Fibroblast of lung (primary cell): ENCODE measurements around the gene FAAP24. TPM values are rescaled to one million over a fixed set of nuclear protein-coding genes. Genes with fewer than 3 reads are reported as not detected.
"Not testable (repeated sequence)": the region's sequence is repeated elsewhere in the genome, so short reads cannot be mapped to it uniquely, and the experiment has no call there.

ENCODE experiments used
- DNase-seq, 2 donors: peaks; one replicate each; pipeline versions ENCODE4 v3.0.0 to v3.0.0-alpha.2; 2010; ENCODE audit warnings: low read depth in 2 of 2
- H2AFZ ChIP-seq: 2 replicates; pipeline ENCODE4 v1.5.1; 2012; ENCODE audit warnings: low read length, control low read depth, inconsistent platforms
- H3K27ac ChIP-seq: 2 replicates; pipeline ENCODE4 v1.5.1; 2011; ENCODE audit warnings: low read length, control low read depth; ENCODE audit not compliant: insufficient read depth
- H3K27me3 ChIP-seq: 2 replicates; pipeline ENCODE4 v1.5.1; 2011; ENCODE audit warnings: mild to moderate bottlenecking, low read length; ENCODE audit not compliant: control insufficient read depth, insufficient read depth
- H3K36me3 ChIP-seq: 2 replicates; pipeline ENCODE4 v1.5.1; 2011; ENCODE audit warnings: low read length; ENCODE audit not compliant: control insufficient read depth, insufficient read depth
- H3K4me1 ChIP-seq: 2 replicates; pipeline ENCODE4 v1.5.1; 2011; ENCODE audit warnings: low read length; ENCODE audit not compliant: control insufficient read depth, insufficient read depth; ENCODE audit errors: extremely low read depth
- H3K4me2 ChIP-seq: 2 replicates; pipeline ENCODE4 v1.5.1; 2011; ENCODE audit warnings: low read length, control low read depth; ENCODE audit not compliant: insufficient read depth; ENCODE audit errors: extremely low read depth
- H3K4me3 ChIP-seq, 4 experiments: fragments of 200-600 bp in 1 of 4; sonication (generic) in 1 of 4; replicated peaks in 1 of 4; 2 replicates each; pipeline ENCODE4 v1.5.1; 2011 to 2016; ENCODE audit warnings: low read length in 4 of 4, low read depth in 3 of 4, mild to moderate bottlenecking in 3 of 4, control low read depth in 2 of 4, inconsistent platforms in 1 of 4, mixed read lengths in 1 of 4; ENCODE audit not compliant: insufficient read depth in 1 of 4; ENCODE audit errors: control extremely low read depth in 1 of 4
- H3K79me2 ChIP-seq: 2 replicates; pipeline ENCODE4 v1.5.1; 2012; ENCODE audit warnings: mild to moderate bottlenecking, low read length, inconsistent platforms; ENCODE audit not compliant: control insufficient read depth, insufficient read depth
- H3K9ac ChIP-seq: 2 replicates; pipeline ENCODE4 v1.5.1; 2011; ENCODE audit warnings: mild to moderate bottlenecking, low read length, control low read depth; ENCODE audit not compliant: insufficient read depth
- H3K9me3 ChIP-seq: 2 replicates; pipeline ENCODE4 v1.5.1; 2012; ENCODE audit warnings: low read depth, low read length; ENCODE audit not compliant: control insufficient read depth, insufficient read depth
- H4K20me1 ChIP-seq: 2 replicates; pipeline ENCODE4 v1.5.1; 2011; ENCODE audit warnings: low read length; ENCODE audit not compliant: control insufficient read depth, insufficient read depth; ENCODE audit errors: extremely low read depth
- EZH2 ChIP-seq: IDR thresholded peaks from 2 replicates; pipeline ENCODE4 v1.5.1; 2012; ENCODE audit warnings: low read length, control low read depth, mild to moderate bottlenecking; ENCODE audit errors: missing control alignments
- polyA plus RNA-seq, 2 donors: library from polyadenylated mRNA; depleted of rRNA in 1 of 2; stranded (reverse) in 1 of 2; unstranded in 1 of 2; fragments of >200 nt; gene quantifications; 2 replicates each; pipeline ENCODE4 v1.2.1, GENCODE V29; 2011 to 2012; ENCODE audit warnings: missing spikeins in 1 of 2
- total RNA-seq: library from RNA; depleted of rRNA; stranded (reverse); fragments of >200 nt; gene quantifications from 2 replicates; pipeline ENCODE4 v1.2.1, GENCODE V29; 2014
- TF ChIP-seq, protein P1 (sequence below), 2 donors: IDR thresholded peaks in 1 of 2; conservative IDR thresholded peaks in 1 of 2; 1 replicate in 1 of 2; 2 replicates in 1 of 2; pipeline ENCODE4 v1.5.1; 2011 to 2012; ENCODE audit warnings: low read length in 2 of 2, control low read depth in 1 of 2, inconsistent platforms in 1 of 2, low read depth in 1 of 2, mild to moderate bottlenecking in 1 of 2

The FAAP24 gene
- total and polyA plus RNA-seq, 2 donors (not counting 1 experiment from before 2014, with no cell fraction given), result 2.3 to 3.0 TPM

GRCh38 chr19:32988254-32988653 is 16.2 kb downstream of the FAAP24 start:
- H4K20me1 ChIP-seq, H3K4me3 ChIP-seq, H3K79me2 ChIP-seq, H2AFZ ChIP-seq, H3K9ac ChIP-seq, H3K36me3 ChIP-seq, H3K27me3 ChIP-seq, DNase-seq, H3K4me2 ChIP-seq, H3K9me3 ChIP-seq, H3K27ac ChIP-seq, H3K4me1 ChIP-seq: not testable (repeated sequence)

DNA sequence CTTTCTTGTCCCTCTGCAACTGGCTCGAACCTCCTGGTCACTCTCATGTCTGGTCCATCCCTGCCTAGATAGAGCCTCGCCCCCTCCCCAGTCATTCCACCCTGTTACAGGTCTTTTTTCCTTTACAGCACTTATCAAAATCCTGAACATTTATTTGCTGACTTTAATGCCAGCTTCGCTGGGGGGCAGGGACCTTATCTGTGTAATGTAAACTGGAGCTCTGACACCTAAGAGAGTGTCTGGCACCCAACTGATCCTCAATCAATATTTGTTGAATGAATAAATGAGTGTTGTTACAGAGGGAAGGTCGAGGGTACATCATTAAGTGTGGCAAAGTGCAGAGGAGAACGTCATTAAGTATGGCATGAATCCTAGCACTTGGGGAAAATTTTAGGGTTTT is 16.7 kb downstream of the FAAP24 start:
- no peaks in the 10 kb centered on the region for H3K79me2 ChIP-seq
- TF ChIP-seq, protein P1, sequence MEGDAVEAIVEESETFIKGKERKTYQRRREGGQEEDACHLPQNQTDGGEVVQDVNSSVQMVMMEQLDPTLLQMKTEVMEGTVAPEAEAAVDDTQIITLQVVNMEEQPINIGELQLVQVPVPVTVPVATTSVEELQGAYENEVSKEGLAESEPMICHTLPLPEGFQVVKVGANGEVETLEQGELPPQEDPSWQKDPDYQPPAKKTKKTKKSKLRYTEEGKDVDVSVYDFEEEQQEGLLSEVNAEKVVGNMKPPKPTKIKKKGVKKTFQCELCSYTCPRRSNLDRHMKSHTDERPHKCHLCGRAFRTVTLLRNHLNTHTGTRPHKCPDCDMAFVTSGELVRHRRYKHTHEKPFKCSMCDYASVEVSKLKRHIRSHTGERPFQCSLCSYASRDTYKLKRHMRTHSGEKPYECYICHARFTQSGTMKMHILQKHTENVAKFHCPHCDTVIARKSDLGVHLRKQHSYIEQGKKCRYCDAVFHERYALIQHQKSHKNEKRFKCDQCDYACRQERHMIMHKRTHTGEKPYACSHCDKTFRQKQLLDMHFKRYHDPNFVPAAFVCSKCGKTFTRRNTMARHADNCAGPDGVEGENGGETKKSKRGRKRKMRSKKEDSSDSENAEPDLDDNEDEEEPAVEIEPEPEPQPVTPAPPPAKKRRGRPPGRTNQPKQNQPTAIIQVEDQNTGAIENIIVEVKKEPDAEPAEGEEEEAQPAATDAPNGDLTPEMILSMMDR (conservative IDR thresholded peaks at IDR 0.05 in 1 of 2, IDR thresholded peaks at IDR 0.05 in 1 of 2; ENCODE audit: low read depth in 1 of 2, low read length in 2 of 2), result no peak
- TF ChIP-seq EZH2, result no peak
- H4K20me1 ChIP-seq, result no peaks in the 10 kb centered on the region
- H3K4me2 ChIP-seq, result no peak overlapping the region
- no peak for DNase-seq
- no peaks in the 10 kb centered on the region for H3K27me3 ChIP-seq
- no peaks in the 10 kb centered on the region for H3K36me3 ChIP-seq
- no peak overlapping the region for H3K9ac ChIP-seq
- no peak overlapping the region for H3K4me3 ChIP-seq
- no peaks in the 10 kb centered on the region for H3K4me1 ChIP-seq
- no peak overlapping the region for H3K27ac ChIP-seq
- no peak overlapping the region for H2AFZ ChIP-seq
- no peaks in the 10 kb centered on the region for H3K9me3 ChIP-seq

DNA sequence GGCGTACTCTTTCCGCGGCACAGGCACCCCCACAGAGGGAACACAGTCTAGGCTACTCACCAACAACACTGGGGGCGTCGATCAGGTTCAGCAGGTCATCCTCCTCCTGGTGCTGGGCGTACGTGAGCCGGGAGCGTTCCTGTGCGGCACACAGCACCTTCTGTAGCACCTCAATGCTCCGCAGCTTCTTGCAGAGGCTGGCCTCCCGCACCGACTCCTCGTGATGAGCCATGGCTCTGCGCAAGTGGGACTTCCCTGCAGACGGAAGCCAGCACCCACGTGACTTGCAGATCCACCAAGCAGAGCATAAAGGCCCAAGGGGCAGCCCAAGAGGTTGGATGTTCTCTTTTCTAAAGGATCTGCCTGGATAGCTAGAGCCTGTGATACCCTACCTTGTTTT is 23.9 kb downstream of the FAAP24 start:
- not testable (repeated sequence) for H3K79me2 ChIP-seq, H3K36me3 ChIP-seq, H3K9ac ChIP-seq, DNase-seq, H3K27ac ChIP-seq, H4K20me1 ChIP-seq, H3K9me3 ChIP-seq, H3K27me3 ChIP-seq, H3K4me1 ChIP-seq, H3K4me3 ChIP-seq, H2AFZ ChIP-seq, H3K4me2 ChIP-seq

DNA sequence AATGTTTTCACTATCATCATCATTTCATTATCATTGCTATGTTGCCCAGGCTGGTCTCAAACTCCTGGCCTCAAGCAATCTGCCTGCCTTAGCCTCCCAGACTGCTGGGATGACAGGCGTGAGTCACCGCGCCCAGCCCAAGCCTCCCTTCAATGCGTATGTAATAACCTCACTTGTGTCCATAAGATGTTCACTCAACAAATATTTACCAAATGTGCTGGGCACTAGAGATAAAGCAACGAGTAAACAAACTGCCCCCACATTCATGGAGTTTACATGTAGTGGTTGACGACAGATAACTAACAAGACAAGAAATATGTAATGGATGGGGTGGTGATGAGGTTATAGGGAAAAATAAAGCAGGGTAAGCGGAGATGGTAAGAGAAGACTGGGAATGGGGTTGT is 25.0 kb downstream of the FAAP24 start:
- H3K27me3 ChIP-seq, DNase-seq, H3K4me3 ChIP-seq, H4K20me1 ChIP-seq, H3K79me2 ChIP-seq, H3K4me2 ChIP-seq, H3K9me3 ChIP-seq, H3K9ac ChIP-seq, H3K36me3 ChIP-seq, H3K4me1 ChIP-seq, H3K27ac ChIP-seq, H2AFZ ChIP-seq: not testable (repeated sequence)
